Measurements from ENCODE around the gene KCNE2.
"Not testable (repeated sequence)": the region's sequence is repeated elsewhere in the genome, so short reads cannot be mapped to it uniquely, and the experiment has no call there.

KCNE2 gene

DNA sequence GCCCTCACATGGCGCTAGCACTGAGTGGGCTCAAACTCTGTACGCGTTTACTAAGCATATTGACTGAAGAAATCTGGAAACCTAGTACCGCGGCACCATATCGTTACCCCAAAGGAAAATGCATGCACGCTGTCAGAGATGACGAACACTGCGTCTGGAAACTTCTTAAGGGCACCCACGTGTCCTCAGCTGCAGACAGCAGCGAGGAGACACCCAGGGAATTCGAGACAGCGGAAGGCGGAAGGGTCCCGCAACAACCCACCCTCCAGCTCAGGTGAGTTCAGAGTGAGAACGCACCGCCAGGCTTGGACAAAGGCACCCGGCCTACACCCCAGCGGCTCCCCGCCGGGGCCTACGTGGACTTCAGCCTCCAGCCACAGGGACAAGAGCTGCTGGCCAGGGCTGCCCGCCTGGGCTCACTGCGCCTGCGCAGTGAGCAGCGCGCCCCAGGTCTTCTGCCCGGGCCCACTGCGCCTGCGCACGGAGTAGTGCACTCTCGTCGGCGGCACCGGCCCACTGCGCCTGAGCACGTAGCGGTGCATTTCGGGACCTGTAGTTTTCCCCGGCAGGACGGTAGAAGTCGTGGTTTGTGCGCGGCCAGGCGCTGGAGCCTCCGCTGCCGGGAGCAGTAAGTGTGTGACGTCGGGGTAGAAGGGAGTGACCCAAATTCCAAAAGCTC is 11.3 kb downstream of the KCNE2 start, which contains the start of gene SMIM11:
SMIM11 (plus strand) TSS at position 568 of the 679 bp plus-strand sequence. CDS start 3,998 bp downstream, outside the sequence.
- not testable (repeated sequence) for H3K4me1 ChIP-seq (ENCODE audit: insufficient read depth, low read length); H3K9ac ChIP-seq (ENCODE audit: low read depth, low read length); H3K27me3 ChIP-seq (ENCODE audit: insufficient read depth, low read length); H3K9me3 ChIP-seq (ENCODE audit: insufficient read depth, low read depth, low read length); H3K27ac ChIP-seq (ENCODE audit: low read length); H3K4me3 ChIP-seq (ENCODE audit: low read length); H3K36me3 ChIP-seq (ENCODE audit: insufficient read depth, low read depth, low read length)

DNA sequence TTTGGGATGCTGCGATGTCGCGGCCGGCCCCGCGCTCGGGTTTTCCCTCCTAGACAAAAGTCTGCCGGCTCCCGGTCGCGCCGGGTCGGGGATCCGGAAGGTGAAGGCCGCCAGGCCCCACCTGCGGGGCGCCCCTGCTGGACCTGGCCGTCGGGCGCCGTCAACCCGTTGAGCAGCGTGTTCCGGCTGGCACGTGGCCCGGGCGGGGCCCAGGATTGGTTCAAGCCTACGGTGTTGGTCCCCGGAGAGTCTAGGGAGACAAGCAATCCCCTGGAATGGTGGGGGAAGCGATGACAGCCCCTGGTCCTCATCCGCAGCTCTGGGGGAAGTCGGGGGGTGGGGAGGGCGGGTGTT is 11.8 kb downstream of the KCNE2 start:
- not testable (repeated sequence) for H3K4me3 ChIP-seq (ENCODE audit: low read length); H3K27me3 ChIP-seq (ENCODE audit: insufficient read depth, low read length); H3K4me1 ChIP-seq (ENCODE audit: insufficient read depth, low read length); H3K36me3 ChIP-seq (ENCODE audit: insufficient read depth, low read depth, low read length); H3K9me3 ChIP-seq (ENCODE audit: insufficient read depth, low read depth, low read length); H3K9ac ChIP-seq (ENCODE audit: low read depth, low read length); H3K27ac ChIP-seq (ENCODE audit: low read length)

GRCh38 chr21:34383138-34383537 is 19.3 kb downstream of the KCNE2 start:
- not testable (repeated sequence) for H3K27me3 ChIP-seq (ENCODE audit: insufficient read depth, low read length)

DNA sequence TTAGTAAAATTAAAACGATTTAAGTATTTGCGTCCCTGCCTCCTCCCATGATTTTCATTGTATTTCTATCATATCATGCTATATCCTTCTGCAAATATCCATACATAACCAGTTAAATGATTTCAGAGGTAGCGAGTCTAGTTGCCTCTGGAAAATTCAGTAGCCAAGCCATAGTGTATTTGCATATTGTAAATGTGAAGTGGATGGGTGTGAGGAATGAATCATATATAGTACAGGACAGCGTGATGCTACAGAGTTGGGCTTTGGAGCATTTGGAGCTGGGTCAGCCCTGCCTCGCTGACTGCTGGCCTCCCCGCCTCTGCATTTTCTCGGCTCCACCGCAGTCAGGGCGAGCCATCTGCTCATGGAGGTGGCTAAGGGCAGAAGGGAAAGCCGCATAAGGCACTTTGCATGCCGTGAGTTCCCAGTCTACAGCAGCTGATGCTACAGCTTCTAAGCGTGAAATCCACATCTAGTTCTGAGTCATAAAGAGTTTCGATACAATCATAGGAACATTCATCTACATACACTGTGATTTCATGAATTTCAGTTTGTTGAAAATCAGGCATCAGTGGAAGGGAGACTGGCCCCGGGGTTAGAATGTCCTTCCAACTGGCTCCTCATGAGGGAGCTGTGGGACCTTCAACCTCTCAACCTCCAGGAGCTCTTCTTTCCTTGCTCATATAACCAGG is 20.1 kb downstream of the KCNE2 start:
- H3K36me3 ChIP-seq (ENCODE audit: insufficient read depth, low read depth, low read length); H3K27ac ChIP-seq (ENCODE audit: low read length); H3K27me3 ChIP-seq (ENCODE audit: insufficient read depth, low read length); H3K9ac ChIP-seq (ENCODE audit: low read depth, low read length); H3K4me3 ChIP-seq (ENCODE audit: low read length); H3K9me3 ChIP-seq (ENCODE audit: insufficient read depth, low read depth, low read length); H3K4me1 ChIP-seq (ENCODE audit: insufficient read depth, low read length): not testable (repeated sequence)

More at GRCh38 chr21:34383138-34383537, 19.3 kb downstream of the KCNE2 start:
- H3K4me1 ChIP-seq (ENCODE audit: insufficient read depth, low read length); H3K27ac ChIP-seq (ENCODE audit: low read length); H3K9me3 ChIP-seq (ENCODE audit: insufficient read depth, low read depth, low read length); H3K9ac ChIP-seq (ENCODE audit: low read depth, low read length); H3K36me3 ChIP-seq (ENCODE audit: insufficient read depth, low read depth, low read length); H3K4me3 ChIP-seq (ENCODE audit: low read length): not testable (repeated sequence)

- not testable (repeated sequence) for H3K4me3 ChIP-seq (ENCODE audit: low read length); H3K36me3 ChIP-seq (ENCODE audit: insufficient read depth, low read depth, low read length); H3K9ac ChIP-seq (ENCODE audit: low read depth, low read length); H3K9me3 ChIP-seq (ENCODE audit: insufficient read depth, low read depth, low read length); H3K27me3 ChIP-seq (ENCODE audit: insufficient read depth, low read length); H3K4me1 ChIP-seq (ENCODE audit: insufficient read depth, low read length); H3K27ac ChIP-seq (ENCODE audit: low read length)
Observed at GRCh38 chr21:34400522-34400921, 36.7 kb downstream of the KCNE2 start.

DNA sequence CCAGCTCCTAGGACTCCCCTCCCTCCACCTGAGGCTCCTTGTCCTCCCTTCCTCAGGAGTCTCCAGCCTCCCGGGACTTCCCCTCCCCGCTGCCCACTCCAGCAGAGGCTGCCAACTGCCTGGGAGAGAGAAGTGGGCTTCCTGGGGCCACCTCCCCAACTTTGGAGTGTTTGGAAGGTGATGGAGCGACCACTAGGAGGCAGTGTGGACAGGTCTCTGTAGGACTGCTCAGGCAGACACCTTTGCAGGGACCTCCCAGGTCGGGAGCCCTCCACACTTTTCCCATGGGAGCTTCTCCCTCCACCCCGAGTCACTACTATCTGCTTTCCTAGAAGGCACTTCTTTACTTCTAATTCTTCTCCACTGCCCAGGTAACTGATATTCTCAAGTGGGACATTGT is 40.9 kb downstream of the KCNE2 start:
- not testable (repeated sequence) for H3K36me3 ChIP-seq (ENCODE audit: insufficient read depth, low read depth, low read length); H3K9ac ChIP-seq (ENCODE audit: low read depth, low read length); H3K4me3 ChIP-seq (ENCODE audit: low read length); H3K27ac ChIP-seq (ENCODE audit: low read length); H3K27me3 ChIP-seq (ENCODE audit: insufficient read depth, low read length); H3K4me1 ChIP-seq (ENCODE audit: insufficient read depth, low read length); H3K9me3 ChIP-seq (ENCODE audit: insufficient read depth, low read depth, low read length)

GRCh38 chr21:34405686-34406085 is 41.9 kb downstream of the KCNE2 start:
- not testable (repeated sequence) for H3K4me3 ChIP-seq (ENCODE audit: low read length); H3K4me1 ChIP-seq (ENCODE audit: insufficient read depth, low read length); H3K27ac ChIP-seq (ENCODE audit: low read length); H3K36me3 ChIP-seq (ENCODE audit: insufficient read depth, low read depth, low read length); H3K9ac ChIP-seq (ENCODE audit: low read depth, low read length); H3K9me3 ChIP-seq (ENCODE audit: insufficient read depth, low read depth, low read length); H3K27me3 ChIP-seq (ENCODE audit: insufficient read depth, low read length)

- not testable (repeated sequence) for H3K27ac ChIP-seq (ENCODE audit: low read length); H3K9ac ChIP-seq (ENCODE audit: low read depth, low read length); H3K4me3 ChIP-seq (ENCODE audit: low read length); H3K9me3 ChIP-seq (ENCODE audit: insufficient read depth, low read depth, low read length); H3K36me3 ChIP-seq (ENCODE audit: insufficient read depth, low read depth, low read length); H3K4me1 ChIP-seq (ENCODE audit: insufficient read depth, low read length); H3K27me3 ChIP-seq (ENCODE audit: insufficient read depth, low read length)
Observed at GRCh38 chr21:34406102-34406501, 42.3 kb downstream of the KCNE2 start.

- H3K36me3 ChIP-seq (ENCODE audit: insufficient read depth, low read depth, low read length); H3K9me3 ChIP-seq (ENCODE audit: insufficient read depth, low read depth, low read length); H3K27me3 ChIP-seq (ENCODE audit: insufficient read depth, low read length); H3K27ac ChIP-seq (ENCODE audit: low read length); H3K9ac ChIP-seq (ENCODE audit: low read depth, low read length); H3K4me3 ChIP-seq (ENCODE audit: low read length); H3K4me1 ChIP-seq (ENCODE audit: insufficient read depth, low read length): not testable (repeated sequence)
Observed at GRCh38 chr21:34406676-34407075, 42.9 kb downstream of the KCNE2 start.

DNA sequence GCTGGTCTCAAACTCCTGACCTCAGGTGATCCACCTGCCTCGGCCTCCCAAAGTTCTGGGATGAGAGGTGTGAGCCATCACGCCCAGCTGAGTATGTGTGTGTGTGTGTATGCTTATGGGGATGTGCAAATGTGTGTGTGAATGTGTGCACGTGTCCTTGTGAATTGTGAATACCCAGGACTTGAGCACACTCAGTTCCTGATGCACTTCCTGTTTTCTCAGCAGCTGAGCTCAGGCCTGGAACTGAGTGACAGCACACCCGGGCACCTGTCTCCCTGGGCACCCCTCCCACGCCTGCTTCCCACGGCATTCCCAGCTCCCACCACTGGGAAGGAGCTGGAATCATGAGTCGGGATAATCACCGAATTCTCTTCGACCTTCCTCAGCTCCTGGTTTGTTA is 43.5 kb downstream of the KCNE2 start:
- H3K9ac ChIP-seq (ENCODE audit: low read depth, low read length); H3K36me3 ChIP-seq (ENCODE audit: insufficient read depth, low read depth, low read length): not testable (repeated sequence)

DNA sequence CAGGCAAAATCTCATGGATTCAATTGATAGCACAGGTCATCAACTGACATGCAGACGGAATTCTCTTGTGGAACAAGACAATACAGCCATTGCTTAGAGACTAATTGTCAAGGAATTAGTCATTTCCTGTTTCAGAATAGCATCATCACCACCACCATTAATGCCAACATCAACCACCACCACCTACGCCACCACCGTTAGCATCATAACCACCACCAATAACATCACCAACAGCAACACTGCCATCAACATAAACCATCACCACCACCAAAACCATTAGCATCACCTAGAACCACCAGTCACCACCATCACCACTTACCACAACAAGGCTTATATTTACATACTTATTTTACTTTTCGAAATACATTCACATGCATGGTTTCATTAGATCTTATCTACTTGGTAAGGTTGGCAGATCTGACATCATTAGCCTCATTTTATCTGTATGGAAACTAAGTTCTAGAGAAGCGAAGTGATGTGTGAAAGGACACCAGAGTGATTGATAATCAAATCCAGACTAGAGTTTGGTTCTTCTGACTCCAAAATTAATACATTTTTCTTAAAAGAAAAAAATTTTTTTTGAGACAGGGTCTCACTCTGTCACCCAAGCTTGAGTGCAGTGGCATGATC is 53.8 kb downstream of the KCNE2 start:
- not testable (repeated sequence) for H3K9me3 ChIP-seq (ENCODE audit: insufficient read depth, low read depth, low read length); H3K36me3 ChIP-seq (ENCODE audit: insufficient read depth, low read depth, low read length); H3K27ac ChIP-seq (ENCODE audit: low read length); H3K9ac ChIP-seq (ENCODE audit: low read depth, low read length); H3K4me3 ChIP-seq (ENCODE audit: low read length); H3K4me1 ChIP-seq (ENCODE audit: insufficient read depth, low read length); H3K27me3 ChIP-seq (ENCODE audit: insufficient read depth, low read length)

More for the DNA sequence above, 43.5 kb downstream of the KCNE2 start:
- not testable (repeated sequence) for H3K9me3 ChIP-seq (ENCODE audit: insufficient read depth, low read depth, low read length); H3K4me3 ChIP-seq (ENCODE audit: low read length); H3K27ac ChIP-seq (ENCODE audit: low read length); H3K4me1 ChIP-seq (ENCODE audit: insufficient read depth, low read length); H3K27me3 ChIP-seq (ENCODE audit: insufficient read depth, low read length)

Data from iPS-20b (cell line).